Measurements from ENCODE around the gene ZFP36L1. TPM values are rescaled to one million over a fixed set of nuclear protein-coding genes. Genes with fewer than 3 reads are reported as not detected.

Gene ZFP36L1
- total RNA-seq, 2 donors from 2014 or later = 233 to 326 TPM

DNA sequence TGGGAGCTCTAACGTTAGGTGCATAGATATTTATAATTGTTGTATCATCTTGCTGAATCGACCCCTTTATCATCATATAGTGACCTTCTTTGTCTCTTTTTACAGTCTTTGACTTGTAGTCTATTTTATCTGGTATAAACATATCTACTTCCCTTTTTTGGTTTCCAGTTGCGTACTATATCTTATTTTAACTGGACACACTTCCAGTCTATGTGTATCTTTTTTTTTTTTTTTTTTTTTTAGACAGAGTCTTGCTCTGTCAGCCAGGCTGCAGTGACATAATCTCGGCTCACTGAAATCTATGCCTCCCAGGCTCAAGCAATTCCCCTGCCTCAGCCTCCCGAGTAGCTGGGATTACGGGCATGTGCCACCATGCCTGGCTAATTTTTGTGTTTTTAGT lies 41.9 kb upstream of the ZFP36L1 start:
- H3K9me3 ChIP-seq = peaks cover 9% of the 10 kb centered on the region
- H3K27ac ChIP-seq = no peak overlapping the region
- TF ChIP-seq, protein P1, sequence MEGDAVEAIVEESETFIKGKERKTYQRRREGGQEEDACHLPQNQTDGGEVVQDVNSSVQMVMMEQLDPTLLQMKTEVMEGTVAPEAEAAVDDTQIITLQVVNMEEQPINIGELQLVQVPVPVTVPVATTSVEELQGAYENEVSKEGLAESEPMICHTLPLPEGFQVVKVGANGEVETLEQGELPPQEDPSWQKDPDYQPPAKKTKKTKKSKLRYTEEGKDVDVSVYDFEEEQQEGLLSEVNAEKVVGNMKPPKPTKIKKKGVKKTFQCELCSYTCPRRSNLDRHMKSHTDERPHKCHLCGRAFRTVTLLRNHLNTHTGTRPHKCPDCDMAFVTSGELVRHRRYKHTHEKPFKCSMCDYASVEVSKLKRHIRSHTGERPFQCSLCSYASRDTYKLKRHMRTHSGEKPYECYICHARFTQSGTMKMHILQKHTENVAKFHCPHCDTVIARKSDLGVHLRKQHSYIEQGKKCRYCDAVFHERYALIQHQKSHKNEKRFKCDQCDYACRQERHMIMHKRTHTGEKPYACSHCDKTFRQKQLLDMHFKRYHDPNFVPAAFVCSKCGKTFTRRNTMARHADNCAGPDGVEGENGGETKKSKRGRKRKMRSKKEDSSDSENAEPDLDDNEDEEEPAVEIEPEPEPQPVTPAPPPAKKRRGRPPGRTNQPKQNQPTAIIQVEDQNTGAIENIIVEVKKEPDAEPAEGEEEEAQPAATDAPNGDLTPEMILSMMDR (IDR thresholded peaks at IDR 0.05) = no peak
- DNase-seq (ENCODE audit: low spot score) (no peak), ATAC-seq (ENCODE audit: insufficient number of reproducible peaks, low FRiP score, low read depth) (no peak)
- H3K27me3 ChIP-seq (replicated peaks; ENCODE audit: insufficient read depth) = no peaks in the 10 kb centered on the region
- peaks cover 11% of the 10 kb centered on the region for H3K36me3 ChIP-seq
- no peaks in the 10 kb centered on the region for H3K4me1 ChIP-seq (ENCODE audit: control insufficient read depth in 1 of 2, low read depth in 2 of 2)
- H3K4me3 ChIP-seq = no peak overlapping the region

DNA sequence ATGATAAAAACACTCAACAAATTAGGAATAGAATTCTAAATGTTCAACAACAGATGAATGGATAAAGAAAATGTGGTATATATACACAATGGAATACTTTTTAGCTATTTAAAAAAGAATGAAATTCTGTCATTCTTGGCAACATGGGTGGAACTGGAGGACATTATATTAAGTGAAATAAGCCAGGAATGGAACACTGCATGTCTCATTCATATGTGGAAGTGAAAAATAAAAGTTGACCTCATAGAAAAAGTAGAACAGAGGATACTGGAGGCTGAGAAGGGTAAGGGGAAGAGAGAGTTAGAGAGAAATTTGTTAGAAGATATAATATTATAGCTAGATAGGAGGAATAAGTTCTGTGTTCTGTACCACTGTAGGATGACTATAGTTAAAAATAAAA lies 35.8 kb upstream of the ZFP36L1 start:
- Histone ChIP-seq H3K27ac (no peak overlapping the region), H3K27me3 (replicated peaks; ENCODE audit: insufficient read depth) (no peaks in the 10 kb centered on the region), H3K4me3 (no peak overlapping the region), H3K9me3 (no peaks in the 10 kb centered on the region), H3K4me1 (ENCODE audit: control insufficient read depth in 1 of 2, low read depth in 2 of 2) (no peaks in the 10 kb centered on the region), H3K36me3 (no peaks in the 10 kb centered on the region)
- DNase-seq (ENCODE audit: low spot score) (no peak), ATAC-seq (ENCODE audit: insufficient number of reproducible peaks, low FRiP score, low read depth) (no peak)
- TF ChIP-seq, protein P1 (IDR thresholded peaks at IDR 0.05) = no peak

DNA sequence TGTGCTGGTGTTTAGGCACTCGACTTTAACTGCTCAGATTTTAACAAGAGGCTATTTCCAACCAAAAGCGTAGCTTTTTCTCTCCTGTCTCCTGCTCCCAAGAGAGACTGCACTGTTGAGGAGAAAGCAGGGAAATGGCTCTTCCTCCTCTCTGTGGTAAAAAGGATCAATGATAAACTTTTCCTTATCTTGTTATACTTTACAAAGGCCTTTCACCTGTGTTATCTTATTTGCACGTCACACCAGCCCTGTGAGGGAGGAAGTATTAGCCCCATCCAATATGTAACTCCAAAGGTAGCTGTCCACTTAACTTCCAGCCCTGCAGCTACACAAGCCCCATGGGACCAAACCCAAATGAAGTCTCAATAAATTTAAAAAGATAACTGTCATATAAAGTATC lies 32.9 kb upstream of the ZFP36L1 start:
- no peaks in the 10 kb centered on the region for H3K36me3 ChIP-seq
- no peaks in the 10 kb centered on the region for H3K9me3 ChIP-seq
- no peak overlapping the region for H3K4me3 ChIP-seq
- ATAC-seq (ENCODE audit: insufficient number of reproducible peaks, low FRiP score, low read depth) = no peak
- no peak overlapping the region for H3K27ac ChIP-seq
- no peak for DNase-seq (ENCODE audit: low spot score)
- no peaks in the 10 kb centered on the region for H3K27me3 ChIP-seq (replicated peaks; ENCODE audit: insufficient read depth)
- no peaks in the 10 kb centered on the region for H3K4me1 ChIP-seq (ENCODE audit: control insufficient read depth in 1 of 2, low read depth in 2 of 2)
- TF ChIP-seq, protein P1 (IDR thresholded peaks at IDR 0.05) = no peak

DNA sequence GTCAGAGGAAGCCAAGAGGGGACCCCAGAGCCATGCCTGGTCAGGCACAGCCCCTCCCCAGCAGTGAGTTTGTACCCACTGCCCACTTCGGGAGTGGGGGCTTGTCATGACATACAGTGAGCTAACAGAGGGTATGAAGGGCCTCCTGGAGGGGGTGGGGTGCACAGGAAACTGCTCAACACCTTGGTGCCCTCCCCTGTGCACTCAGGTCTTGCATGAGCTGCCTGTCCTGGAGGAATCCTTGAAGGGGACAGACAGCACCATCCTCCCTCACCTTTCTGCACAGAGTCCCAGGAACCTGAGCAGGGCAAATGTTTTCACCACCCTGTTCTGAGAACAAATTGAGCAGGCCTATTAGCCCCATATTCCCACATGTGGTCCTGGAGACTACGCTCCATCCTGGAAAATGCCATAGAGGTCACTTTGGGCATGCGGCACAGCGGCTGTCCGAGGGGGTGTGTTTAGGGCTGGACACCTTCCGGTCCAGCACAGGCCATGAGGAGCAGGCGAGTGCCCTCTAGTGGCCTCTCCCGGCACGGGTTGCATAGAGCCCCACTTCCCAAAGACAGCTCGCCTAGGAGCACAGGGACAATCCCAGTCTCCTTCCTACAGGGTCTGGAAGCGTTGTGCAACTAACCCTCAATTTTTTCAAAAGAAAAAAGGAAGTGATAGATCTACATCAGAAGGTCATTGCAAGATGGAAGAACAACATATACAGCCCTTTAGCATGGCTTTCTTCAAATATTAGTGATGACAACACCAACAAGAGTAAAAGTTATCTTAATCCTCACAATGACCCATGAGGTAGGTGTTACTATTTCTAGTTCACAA lies 31.9 kb upstream of the ZFP36L1 start:
- Histone ChIP-seq H3K4me3 (peak overlapping the region; percentile 28), H3K27ac (no peak overlapping the region), H3K4me1 (ENCODE audit: control insufficient read depth in 1 of 2, low read depth in 2 of 2) (no peaks in the 10 kb centered on the region), H3K27me3 (replicated peaks; ENCODE audit: insufficient read depth) (no peaks in the 10 kb centered on the region), H3K36me3 (no peaks in the 10 kb centered on the region), H3K9me3 (no peaks in the 10 kb centered on the region)
- TF ChIP-seq, protein P1 (IDR thresholded peaks at IDR 0.05) = peak; percentile 80
- DNase-seq (ENCODE audit: low spot score) (peak; percentile 40), ATAC-seq (ENCODE audit: insufficient number of reproducible peaks, low FRiP score, low read depth) (peak; percentile 39)

DNA sequence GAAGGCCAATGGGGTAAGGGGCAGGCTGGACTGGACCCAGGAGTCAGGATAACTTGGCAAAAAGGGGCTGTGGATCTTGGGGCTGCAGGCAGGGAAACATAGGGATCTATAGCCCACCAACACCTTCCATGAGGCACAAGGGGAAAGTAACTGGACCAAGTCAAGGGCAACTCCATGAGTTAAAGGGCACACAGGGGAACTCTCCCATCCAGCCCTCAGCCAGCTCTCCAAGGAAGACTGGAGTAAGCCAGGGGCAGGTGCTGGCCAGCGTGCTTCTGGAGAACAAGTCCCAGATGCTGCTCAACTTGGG lies 31.3 kb upstream of the ZFP36L1 start:
- TF ChIP-seq, protein P1 (IDR thresholded peaks at IDR 0.05) = no peak
- DNase-seq (ENCODE audit: low spot score) (no peak), ATAC-seq (ENCODE audit: insufficient number of reproducible peaks, low FRiP score, low read depth) (no peak)
- no peak overlapping the region for H3K4me3 ChIP-seq
- no peak overlapping the region for H3K27ac ChIP-seq
- no peaks in the 10 kb centered on the region for H3K36me3 ChIP-seq
- no peaks in the 10 kb centered on the region for H3K27me3 ChIP-seq (replicated peaks; ENCODE audit: insufficient read depth)
- no peaks in the 10 kb centered on the region for H3K9me3 ChIP-seq
- peaks cover 0 to 3% of the 10 kb centered on the region in 2 donors for H3K4me1 ChIP-seq (ENCODE audit: control insufficient read depth in 1 of 2, low read depth in 2 of 2)

Measured in thoracic aorta (tissue), 2 donors.